Fibroblast of the aortic adventitia (primary cell): ENCODE results near the gene MCAM. TPM values are rescaled to one million over a fixed set of nuclear protein-coding genes. Genes with fewer than 3 reads are reported as not detected.
A peak's percentile ranks its signal among the peaks of the same experiment; 100 is the strongest.

Source experiments
- DNase-seq: peaks from one replicate; pipeline ENCODE4 v3.0.0-alpha.2; 2010; ENCODE audit warnings: low read depth
- H3K4me3 ChIP-seq: 2 replicates; pipeline ENCODE4 v1.5.1; 2011; ENCODE audit warnings: low read depth, mild to moderate bottlenecking, control low read depth, low read length, moderate library complexity
- total RNA-seq: library from RNA; depleted of rRNA; stranded (reverse); fragments of >200 nt; gene quantifications from 2 replicates; pipeline ENCODE4 v1.2.3, GENCODE V29; 2012; ENCODE audit warnings: low replicate concordance
- TF ChIP-seq, protein P1 (sequence below): IDR thresholded peaks from 2 replicates; pipeline ENCODE4 v1.5.1; 2011; ENCODE audit warnings: mild to moderate bottlenecking, low read length, control low read depth, inconsistent platforms; ENCODE audit not compliant: insufficient read depth

The MCAM gene
- total RNA-seq, 1 donor: 2.2 TPM

GRCh38 chr11:119319136-119319699, 2.3 kb upstream of the MCAM start:
- H3K4me3 ChIP-seq: no peak overlapping the region
- no peak for DNase-seq
- TF ChIP-seq, protein P1, sequence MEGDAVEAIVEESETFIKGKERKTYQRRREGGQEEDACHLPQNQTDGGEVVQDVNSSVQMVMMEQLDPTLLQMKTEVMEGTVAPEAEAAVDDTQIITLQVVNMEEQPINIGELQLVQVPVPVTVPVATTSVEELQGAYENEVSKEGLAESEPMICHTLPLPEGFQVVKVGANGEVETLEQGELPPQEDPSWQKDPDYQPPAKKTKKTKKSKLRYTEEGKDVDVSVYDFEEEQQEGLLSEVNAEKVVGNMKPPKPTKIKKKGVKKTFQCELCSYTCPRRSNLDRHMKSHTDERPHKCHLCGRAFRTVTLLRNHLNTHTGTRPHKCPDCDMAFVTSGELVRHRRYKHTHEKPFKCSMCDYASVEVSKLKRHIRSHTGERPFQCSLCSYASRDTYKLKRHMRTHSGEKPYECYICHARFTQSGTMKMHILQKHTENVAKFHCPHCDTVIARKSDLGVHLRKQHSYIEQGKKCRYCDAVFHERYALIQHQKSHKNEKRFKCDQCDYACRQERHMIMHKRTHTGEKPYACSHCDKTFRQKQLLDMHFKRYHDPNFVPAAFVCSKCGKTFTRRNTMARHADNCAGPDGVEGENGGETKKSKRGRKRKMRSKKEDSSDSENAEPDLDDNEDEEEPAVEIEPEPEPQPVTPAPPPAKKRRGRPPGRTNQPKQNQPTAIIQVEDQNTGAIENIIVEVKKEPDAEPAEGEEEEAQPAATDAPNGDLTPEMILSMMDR: no peak

DNA sequence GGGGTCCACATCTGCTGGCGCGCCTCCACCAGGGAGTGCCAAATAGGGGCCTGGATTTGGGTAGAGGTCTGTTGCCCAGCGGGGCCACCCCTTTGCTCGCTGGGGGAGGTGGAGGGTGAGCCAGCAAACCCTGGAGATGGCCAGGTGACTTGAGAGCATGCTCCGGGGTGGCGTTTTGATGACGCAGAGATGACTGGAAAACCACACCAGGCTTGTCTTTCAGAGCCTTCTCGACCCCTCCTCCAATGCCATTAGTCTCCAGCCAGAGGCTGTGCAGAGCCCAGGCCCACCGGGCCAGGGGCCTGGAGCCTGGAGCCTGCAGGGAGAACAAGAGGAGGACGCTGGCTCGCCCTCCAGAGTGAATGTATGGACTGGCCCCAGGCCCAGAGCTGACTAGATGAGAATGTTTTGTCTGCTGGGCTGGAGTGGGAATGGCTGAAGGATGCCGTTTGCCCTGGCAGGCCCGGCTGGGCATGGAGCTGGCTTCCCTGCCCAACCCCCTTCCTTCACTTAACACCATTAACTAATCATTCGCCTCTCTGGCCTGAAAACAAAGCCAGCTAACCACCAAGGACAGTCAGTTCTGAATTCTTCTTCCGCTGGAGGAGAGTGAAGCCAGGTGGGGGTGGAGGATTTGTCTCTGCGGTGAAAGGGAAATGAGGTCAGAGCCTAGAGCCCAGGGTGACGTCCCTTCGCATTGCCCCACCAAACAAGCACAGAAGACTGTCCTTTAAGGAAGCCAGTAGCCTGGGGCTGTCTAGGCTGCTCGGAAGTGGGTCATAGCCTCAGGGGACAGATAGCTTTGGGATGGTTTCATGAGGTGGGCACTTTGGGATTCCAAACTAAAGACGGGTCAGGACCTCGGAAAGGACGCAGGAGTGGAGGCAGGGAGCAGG, 1.6 kb upstream of the MCAM start:
- H3K4me3 ChIP-seq: no peak overlapping the region
- TF ChIP-seq, protein P1: no peak
- DNase-seq: peak; percentile 21

DNA sequence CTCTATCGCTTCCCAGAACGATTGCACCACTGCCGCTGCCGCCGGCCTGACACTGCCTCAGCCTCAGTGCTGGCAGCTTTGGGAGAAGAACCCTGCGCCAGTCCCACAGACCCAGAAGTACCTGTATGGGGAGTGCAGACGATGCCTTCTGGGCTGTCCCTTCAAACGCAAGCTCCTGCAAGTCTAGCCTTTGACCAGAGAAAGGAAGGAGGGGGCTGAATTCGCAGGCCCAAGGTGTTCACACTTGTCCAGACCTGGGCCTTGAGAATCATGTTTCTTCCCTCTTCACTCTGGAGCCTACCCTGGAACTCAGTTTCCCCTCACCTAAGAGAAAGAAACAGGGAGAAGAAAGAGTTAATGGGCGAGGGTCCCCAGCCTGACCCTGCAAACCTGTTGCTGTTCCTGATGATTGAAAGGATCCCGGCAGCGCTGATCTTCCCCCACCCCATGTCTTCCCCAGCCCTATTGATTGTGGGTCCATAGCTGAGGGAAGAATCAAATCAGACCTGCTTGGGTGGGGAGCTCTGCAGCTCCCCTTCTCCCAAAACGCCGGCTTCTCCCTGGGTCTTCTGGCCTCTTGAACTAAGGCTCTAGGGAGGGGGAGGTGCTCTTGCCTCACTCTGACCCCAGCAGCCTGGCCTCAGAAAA, 786 bp upstream of the MCAM start:
- no peak overlapping the region for H3K4me3 ChIP-seq

GRCh38 chr11:119316016-119316728, 758 bp downstream of the MCAM start:
- DNase-seq: no peak
- TF ChIP-seq, protein P1: no peak
- peak overlapping the region; percentile 53 for H3K4me3 ChIP-seq

More for the DNA sequence above, 786 bp upstream of the MCAM start:
- TF ChIP-seq, protein P1: no peak
- no peak for DNase-seq

DNA sequence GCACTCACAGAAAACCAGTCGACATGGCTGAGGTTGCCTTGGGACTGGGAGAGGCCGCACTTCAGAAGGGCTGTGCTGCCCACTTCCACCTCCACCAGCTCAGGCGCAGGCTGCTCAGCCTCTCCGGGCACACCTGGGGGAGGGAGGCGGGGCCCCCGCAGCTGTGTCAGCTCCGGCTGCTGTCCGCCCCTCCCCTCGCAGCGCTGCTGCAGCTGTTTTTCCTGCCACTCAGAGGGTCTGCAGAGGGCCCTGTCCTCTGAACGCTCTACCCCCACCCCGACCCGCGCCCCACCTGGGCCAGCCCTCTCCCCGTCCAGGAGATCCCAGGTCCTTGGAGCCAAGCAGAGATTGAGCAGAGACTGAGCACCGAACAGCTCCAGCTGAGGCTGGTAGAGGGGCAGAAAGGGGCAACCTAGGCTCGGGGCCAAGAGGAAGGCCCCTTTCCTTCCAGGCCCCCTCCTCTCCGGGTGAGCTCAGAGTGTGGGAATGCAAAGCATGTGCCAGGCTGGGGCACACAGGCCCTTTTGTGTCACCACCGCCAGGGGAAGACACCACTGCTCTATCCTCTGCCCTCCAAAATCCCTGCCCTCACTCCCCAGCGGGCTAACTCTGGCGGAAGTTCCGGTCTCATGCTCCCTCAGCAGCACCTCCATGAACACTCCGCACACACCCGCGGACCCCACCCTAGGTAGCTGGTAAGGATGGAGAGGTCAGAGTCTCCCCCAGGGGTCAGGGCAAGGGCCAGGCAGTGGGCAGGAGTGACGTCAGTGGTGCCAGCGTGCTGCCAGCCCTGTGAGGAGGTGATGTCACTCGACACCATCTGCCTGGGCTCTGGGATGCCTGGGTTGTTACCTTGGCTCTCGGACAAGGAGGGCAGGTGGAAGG, 1.6 kb downstream of the MCAM start:
- TF ChIP-seq, protein P1: no peak
- H3K4me3 ChIP-seq: no peak overlapping the region
- DNase-seq: no peak
